B cell (primary cell): ENCODE results near the gene TNN. TPM values are rescaled to one million over a fixed set of nuclear protein-coding genes. Genes with fewer than 3 reads are reported as not detected.

ENCODE experiments used
- ATAC-seq: fragments of 200-7000 bp; cut with Tn5 transposase; one replicate; pipeline ENCODE4 v1.10.0; 2021; ENCODE audit warnings: low read depth, mild to moderate bottlenecking, moderate number of reproducible peaks, moderate library complexity
- CTCF ChIA-PET: fragments of 350-600 bp; sonication (Branson Sonifier 250); formaldehyde crosslinking; loops from one replicate; lab custom pipeline; 2021; ENCODE audit warnings: antibody characterized with exemption, inconsistent platforms; lab: Charles Lee
- POLR2A ChIA-PET: fragments of 350-600 bp; sonication (Branson Sonifier 250); formaldehyde crosslinking; loops from one replicate; lab custom pipeline; 2021; ENCODE audit warnings: antibody characterized with exemption; lab: Charles Lee
- DNase-seq: peaks from one replicate; pipeline ENCODE4 v3.0.0; 2013
- H2AFZ ChIP-seq: 2 replicates; pipeline ENCODE4 v1.6.1; 2012; ENCODE audit warnings: mild to moderate bottlenecking, low read depth, low read length; ENCODE audit not compliant: insufficient read depth, poor library complexity, severe bottlenecking
- H3K27ac ChIP-seq, 2 donors: 1 replicate in 1 of 2; 2 replicates in 1 of 2; pipeline ENCODE4 v1.5.1; 2012 to 2013; ENCODE audit warnings: low read length in 2 of 2, mild to moderate bottlenecking in 2 of 2, moderate library complexity in 1 of 2
- H3K27me3 ChIP-seq, 4 experiments: fragments of 200-600 bp in 1 of 4; sonication (generic) in 1 of 4; replicated peaks in 1 of 4; 1 replicate in 2 of 4; 2 replicates in 2 of 4; pipeline versions ENCODE4 v1.6.1 to v1.7.0; 2013 to 2016; ENCODE audit warnings: low read length in 3 of 4, mild to moderate bottlenecking in 2 of 4, mixed read lengths in 1 of 4, moderate library complexity in 1 of 4; ENCODE audit not compliant: insufficient read depth in 4 of 4, control insufficient read depth in 3 of 4; ENCODE audit errors: control extremely low read depth in 1 of 4
- H3K36me3 ChIP-seq, 2 experiments: replicated peaks in 1 of 2; 1 replicate in 1 of 2; 2 replicates in 1 of 2; pipeline versions ENCODE4 v1.6.1 to v1.7.1; 2013; ENCODE audit warnings: low read length in 1 of 2; ENCODE audit not compliant: insufficient read depth in 2 of 2, control insufficient read depth in 1 of 2; ENCODE audit errors: control extremely low read depth in 1 of 2, extremely low read depth in 1 of 2
- H3K4me1 ChIP-seq, 2 donors: fragments of 200-600 bp in 1 of 2; sonication (generic) in 1 of 2; 1 replicate in 1 of 2; 2 replicates in 1 of 2; pipeline versions ENCODE4 v1.5.1 to v1.6.1; 2013 to 2017; ENCODE audit warnings: low read length in 2 of 2; ENCODE audit not compliant: control insufficient read depth in 2 of 2, insufficient read depth in 2 of 2
- H3K4me2 ChIP-seq: replicated peaks from 2 replicates; pipeline ENCODE3; 2012; ENCODE audit warnings: mild to moderate bottlenecking, low read depth, low read length; ENCODE audit not compliant: poor library complexity, severe bottlenecking
- H3K4me3 ChIP-seq, 5 experiments: fragments of 200-600 bp in 1 of 5; sonication (generic) in 1 of 5; 1 replicate in 3 of 5; 2 replicates in 2 of 5; pipeline versions ENCODE4 v1.5.1 to v1.7.0; 2011 to 2016; ENCODE audit warnings: low read length in 4 of 5, mild to moderate bottlenecking in 4 of 5, low read depth in 2 of 5, control low read depth in 1 of 5, moderate library complexity in 1 of 5; ENCODE audit not compliant: insufficient read depth in 1 of 5; ENCODE audit errors: control extremely low read depth in 1 of 5, extremely low read depth in 1 of 5
- H3K79me2 ChIP-seq: fragments of 200-600 bp; sonication (generic); one replicate; pipeline ENCODE4 v1.6.0; 2016; ENCODE audit warnings: low read length; ENCODE audit not compliant: control insufficient read depth, insufficient read depth
- H3K9ac ChIP-seq: fragments of 200-600 bp; sonication (generic); 2 replicates; pipeline ENCODE4 v1.6.1; 2017; ENCODE audit warnings: mild to moderate bottlenecking, low read length, moderate library complexity
- H3K9me3 ChIP-seq, 3 donors: one replicate each; pipeline versions ENCODE4 v1.6.1 to v1.7.1; 2013; ENCODE audit warnings: low read length in 2 of 3; ENCODE audit not compliant: control insufficient read depth in 2 of 3, insufficient read depth in 1 of 3; ENCODE audit errors: control extremely low read depth in 1 of 3
- H4K20me1 ChIP-seq: 2 replicates; pipeline ENCODE4 v1.6.0; 2012; ENCODE audit warnings: mild to moderate bottlenecking, low read length; ENCODE audit not compliant: insufficient read depth, control insufficient read depth, poor library complexity, severe bottlenecking
- H3K27ac Mint-ChIP-seq: one replicate; pipeline ENCODE4 v1.8.0; 2021; ENCODE audit warnings: mixed read lengths
- H3K27me3 Mint-ChIP-seq: one replicate; pipeline ENCODE4 v1.8.0; 2021; ENCODE audit warnings: mixed read lengths
- H3K4me1 Mint-ChIP-seq: one replicate; pipeline ENCODE4 v1.8.0; 2021; ENCODE audit warnings: mixed read lengths
- H3K4me3 Mint-ChIP-seq: one replicate; pipeline ENCODE4 v1.8.0; 2021; ENCODE audit warnings: mixed read lengths
- H3K9me3 Mint-ChIP-seq: one replicate; pipeline ENCODE4 v1.8.0; 2022; ENCODE audit warnings: mixed read lengths; ENCODE audit not compliant: insufficient read depth
- EZH2 ChIP-seq: IDR thresholded peaks from 2 replicates; pipeline ENCODE4 v1.6.1; 2012; ENCODE audit warnings: borderline replicate concordance, low read depth, mild to moderate bottlenecking, moderate library complexity, low read length; ENCODE audit not compliant: insufficient read depth, poor library complexity, severe bottlenecking
- WGBS: methylation state at CpG from one replicate; pipeline ENCODE4 v1.1.5; 2013; ENCODE audit warnings: missing lambda C conversion rate; ENCODE audit not compliant: insufficient coverage; 5-methylcytosine and 5-hydroxymethylcytosine counted together
- intact Hi-C: fragments of 100-400 bp; cut with micrococcal nuclease; formaldehyde crosslinking; loops from one replicate; pipeline ENCODE4 v1.10.0; 2022
- polyA plus RNA-seq: library from polyadenylated mRNA; depleted of rRNA; stranded (reverse); fragments of >200 nt; gene quantifications from 2 replicates; pipeline ENCODE4 v1.2.3, GENCODE V29; 2012
- total RNA-seq, 2 donors: library from RNA; stranded (reverse); fragments of 120-200 nt in 1 of 2; gene quantifications; 1 replicate in 1 of 2; 2 replicates in 1 of 2; pipeline versions ENCODE4 v1.2.3 to v1.2.4, GENCODE V29; 2013 to 2022
- TF ChIP-seq, protein P1 (sequence below): fragments of 200-600 bp; IDR thresholded peaks from one replicate; pipeline ENCODE4 v1.8.0; 2022; ENCODE audit warnings: antibody characterized with exemption, mild to moderate bottlenecking

Gene TNN
- total and polyA plus RNA-seq, 2 donors (not counting 1 experiment from before 2014, with no cell fraction given) = not detected

DNA sequence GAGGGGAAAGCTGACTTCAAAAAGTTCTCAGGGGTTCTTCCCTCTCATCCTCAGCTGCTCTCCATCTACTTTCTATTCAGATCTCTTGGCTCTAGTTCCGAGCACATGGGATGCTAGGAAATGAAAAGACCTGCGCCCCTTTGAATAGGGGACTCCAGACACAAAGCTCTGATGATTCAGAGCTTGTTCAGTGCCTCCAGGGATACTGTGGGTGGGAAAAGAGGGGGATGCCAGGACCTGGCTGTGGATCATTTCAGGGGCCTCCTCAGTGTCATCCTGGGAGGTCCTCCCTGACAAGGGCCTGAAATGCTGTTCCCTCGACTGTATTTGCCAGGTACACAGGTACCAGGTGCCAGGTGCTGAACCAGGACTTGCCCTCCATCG is 125.9 kb downstream of the TNN start:
- Histone ChIP-seq H3K9me3 (no peaks in the 10 kb centered on the region), H3K36me3 (peaks cover 0 to 14% of the 10 kb centered on the region in 2 experiments), H3K9ac (peak overlapping the region; percentile 95), H3K27ac (peak overlapping the region; percentile 69 to 81), H3K4me2 (peak overlapping the region; percentile 85), H4K20me1 (no peaks in the 10 kb centered on the region), H3K27me3 (no peaks in the 10 kb centered on the region), H2AFZ (peak overlapping the region; percentile 83), H3K79me2 (peaks cover 42% of the 10 kb centered on the region), H3K4me1 (peaks cover 81 to 87% of the 10 kb centered on the region in 2 donors), H3K4me3 (peak overlapping the region in 1 of 5 experiments; percentile 94)
- peak; percentile 31 for DNase-seq
- Mint-ChIP-seq H3K4me1 (peaks cover 87% of the 10 kb centered on the region), H3K4me3 (peak overlapping the region; percentile 99), H3K27ac (peak overlapping the region; percentile 96), H3K9me3 (no peaks in the 10 kb centered on the region), H3K27me3 (no peaks in the 10 kb centered on the region)
- TF ChIP-seq EZH2 = no peak
- TF ChIP-seq, protein P1, sequence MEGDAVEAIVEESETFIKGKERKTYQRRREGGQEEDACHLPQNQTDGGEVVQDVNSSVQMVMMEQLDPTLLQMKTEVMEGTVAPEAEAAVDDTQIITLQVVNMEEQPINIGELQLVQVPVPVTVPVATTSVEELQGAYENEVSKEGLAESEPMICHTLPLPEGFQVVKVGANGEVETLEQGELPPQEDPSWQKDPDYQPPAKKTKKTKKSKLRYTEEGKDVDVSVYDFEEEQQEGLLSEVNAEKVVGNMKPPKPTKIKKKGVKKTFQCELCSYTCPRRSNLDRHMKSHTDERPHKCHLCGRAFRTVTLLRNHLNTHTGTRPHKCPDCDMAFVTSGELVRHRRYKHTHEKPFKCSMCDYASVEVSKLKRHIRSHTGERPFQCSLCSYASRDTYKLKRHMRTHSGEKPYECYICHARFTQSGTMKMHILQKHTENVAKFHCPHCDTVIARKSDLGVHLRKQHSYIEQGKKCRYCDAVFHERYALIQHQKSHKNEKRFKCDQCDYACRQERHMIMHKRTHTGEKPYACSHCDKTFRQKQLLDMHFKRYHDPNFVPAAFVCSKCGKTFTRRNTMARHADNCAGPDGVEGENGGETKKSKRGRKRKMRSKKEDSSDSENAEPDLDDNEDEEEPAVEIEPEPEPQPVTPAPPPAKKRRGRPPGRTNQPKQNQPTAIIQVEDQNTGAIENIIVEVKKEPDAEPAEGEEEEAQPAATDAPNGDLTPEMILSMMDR = no peak
- ATAC-seq = no peak
- ChIA-PET CTCF (interaction anchor here (0.8 to 4.0 kb wide), 10 partner anchors 10 to 125 kb away, joined by 3 to 39 read pairs (median 6); no protein-coding TSS in a partner anchor), POLR2A (interaction anchor here (0.8 to 2.2 kb wide), 2 partner anchors 10 to 16 kb away, joined by 8 to 9 read pairs; no protein-coding TSS in a partner anchor)
- intact Hi-C loops = loop anchor here (5.0 to 10.0 kb wide), 2 partner anchors 169 to 1014 kb away; partner anchors contain the start of genes COP1 and MRPS14
- WGBS = 97% methylated on average over 3 of the region's 4 CpGs

DNA sequence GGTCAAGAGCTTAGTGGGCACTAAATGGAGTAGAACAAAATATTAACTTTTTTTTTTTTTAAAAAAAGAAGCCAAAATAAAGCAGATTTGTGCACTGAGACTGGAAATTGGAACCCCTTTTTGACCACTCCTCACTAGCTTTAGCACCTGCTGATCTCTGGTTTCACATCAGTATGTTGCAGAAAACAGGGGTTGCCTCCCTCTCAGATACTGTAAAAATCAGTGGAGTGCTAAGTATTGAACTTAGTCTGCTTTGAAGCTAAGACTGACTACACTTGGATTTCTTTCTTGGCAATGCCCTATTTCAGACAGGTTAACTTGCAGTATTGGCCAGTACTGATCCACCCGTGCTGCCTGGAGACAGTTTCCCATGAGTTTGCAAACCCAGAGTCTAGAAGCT is 127.6 kb downstream of the TNN start:
- intact Hi-C loops = loop anchor here (1.0 to 10.0 kb wide), 3 partner anchors 9 to 170 kb away; partner anchors contain the start of gene MRPS14
- peak overlapping the region; percentile 72 for H3K4me3 Mint-ChIP-seq
- ChIA-PET POLR2A (interaction anchor here (1.1 to 1.6 kb wide), 3 partner anchors 8 to 108 kb away, joined by 3 to 7 read pairs (median 3); no protein-coding TSS in a partner anchor), CTCF (interaction anchor here (0.6 to 4.0 kb wide), 10 partner anchors 9 to 124 kb away, joined by 3 to 39 read pairs (median 8); no protein-coding TSS in a partner anchor)
- no peak overlapping the region for H2AFZ ChIP-seq
- H3K27ac ChIP-seq = peak overlapping the region; percentile 69 to 81
- H3K4me2 ChIP-seq = peak overlapping the region; percentile 68
- peak overlapping the region; percentile 83 for H3K27ac Mint-ChIP-seq
- WGBS = 50% methylated on average over 1 of the region's 1 CpG
- no peaks in the 10 kb centered on the region for H3K27me3 ChIP-seq
- no peaks in the 10 kb centered on the region for H3K27me3 Mint-ChIP-seq
- H3K36me3 ChIP-seq = peaks cover 0 to 9% of the 10 kb centered on the region in 2 experiments
- peaks cover 24% of the 10 kb centered on the region for H3K79me2 ChIP-seq
- DNase-seq (peak; percentile 44), ATAC-seq (no peak)
- H3K4me1 ChIP-seq = peaks cover 66 to 69% of the 10 kb centered on the region in 2 donors
- no peaks in the 10 kb centered on the region for H3K9me3 Mint-ChIP-seq
- H4K20me1 ChIP-seq = no peaks in the 10 kb centered on the region
- no peak overlapping the region for H3K9ac ChIP-seq
- H3K4me1 Mint-ChIP-seq = peaks cover 77% of the 10 kb centered on the region
- H3K9me3 ChIP-seq = no peaks in the 10 kb centered on the region
- TF ChIP-seq, protein P1 = no peak
- TF ChIP-seq EZH2 = no peak
- H3K4me3 ChIP-seq = peak overlapping the region in 1 of 5 experiments; percentile 11
